ENCODE data around the gene GABRB2. TPM values are rescaled to one million over a fixed set of nuclear protein-coding genes. Genes with fewer than 3 reads are reported as not detected.
"Not testable (repeated sequence)": the region's sequence is repeated elsewhere in the genome, so short reads cannot be mapped to it uniquely, and the experiment has no call there.

GABRB2 gene
- total and polyA plus RNA-seq, 2 donors: 0.09 to 0.85 TPM

GRCh38 chr5:161306351-161306995, 240.1 kb downstream of the GABRB2 start:
- 89% methylated on average over 4 of the region's 4 CpGs for WGBS
- no peaks in the 10 kb centered on the region for H3K36me3 ChIP-seq (ENCODE audit: control insufficient read depth in 2 of 2, insufficient read depth in 2 of 2, low read length in 1 of 2)
- H3K4me3 ChIP-seq (ENCODE audit: low read length in 2 of 2): no peak overlapping the region
- H3K9me3 ChIP-seq (ENCODE audit: control insufficient read depth in 2 of 2, insufficient read depth in 1 of 2, low read length in 1 of 2): no peaks in the 10 kb centered on the region
- no peaks in the 10 kb centered on the region for H3K27me3 ChIP-seq (ENCODE audit: control insufficient read depth in 2 of 2, insufficient read depth in 1 of 2, low read length in 1 of 2)
- no peak overlapping the region for H3K27ac ChIP-seq (ENCODE audit: low read depth in 1 of 2, low read length in 1 of 2)
- DNase-seq (ENCODE audit: low read depth in 6 of 9, low spot score in 9 of 9): no peak
- H3K4me1 ChIP-seq (ENCODE audit: control insufficient read depth in 2 of 2, insufficient read depth in 2 of 2, low read length in 2 of 2): no peaks in the 10 kb centered on the region

- Histone ChIP-seq H3K4me1 (ENCODE audit: control insufficient read depth in 2 of 2, insufficient read depth in 2 of 2, low read length in 2 of 2) (no peaks in the 10 kb centered on the region), H3K4me3 (ENCODE audit: low read length in 2 of 2) (no peak overlapping the region), H3K36me3 (ENCODE audit: control insufficient read depth in 2 of 2, insufficient read depth in 2 of 2, low read length in 1 of 2) (no peaks in the 10 kb centered on the region), H3K27me3 (ENCODE audit: control insufficient read depth in 2 of 2, insufficient read depth in 1 of 2, low read length in 1 of 2) (no peaks in the 10 kb centered on the region), H3K9me3 (ENCODE audit: control insufficient read depth in 2 of 2, insufficient read depth in 1 of 2, low read length in 1 of 2) (no peaks in the 10 kb centered on the region), H3K27ac (ENCODE audit: low read depth in 1 of 2, low read length in 1 of 2) (no peak overlapping the region)
- DNase-seq (ENCODE audit: low read depth in 6 of 9, low spot score in 9 of 9): no peak
Observed at GRCh38 chr5:161305601-161306000, 240.9 kb downstream of the GABRB2 start.

- DNase-seq (ENCODE audit: low read depth in 6 of 9, low spot score in 9 of 9): no peak
- 93% methylated on average over 1 of the region's 1 CpG for WGBS
- Histone ChIP-seq H3K4me1 (ENCODE audit: control insufficient read depth in 2 of 2, insufficient read depth in 2 of 2, low read length in 2 of 2) (no peaks in the 10 kb centered on the region), H3K27ac (ENCODE audit: low read depth in 1 of 2, low read length in 1 of 2) (no peak overlapping the region), H3K4me3 (ENCODE audit: low read length in 2 of 2) (no peak overlapping the region), H3K9me3 (ENCODE audit: control insufficient read depth in 2 of 2, insufficient read depth in 1 of 2, low read length in 1 of 2) (no peaks in the 10 kb centered on the region), H3K36me3 (ENCODE audit: control insufficient read depth in 2 of 2, insufficient read depth in 2 of 2, low read length in 1 of 2) (no peaks in the 10 kb centered on the region), H3K27me3 (ENCODE audit: control insufficient read depth in 2 of 2, insufficient read depth in 1 of 2, low read length in 1 of 2) (no peaks in the 10 kb centered on the region)
Observed at GRCh38 chr5:161302559-161302958, 244.0 kb downstream of the GABRB2 start.

GRCh38 chr5:161301586-161301985, 244.9 kb downstream of the GABRB2 start:
- Histone ChIP-seq H3K36me3 (ENCODE audit: control insufficient read depth in 2 of 2, insufficient read depth in 2 of 2, low read length in 1 of 2) (no peaks in the 10 kb centered on the region), H3K9me3 (ENCODE audit: control insufficient read depth in 2 of 2, insufficient read depth in 1 of 2, low read length in 1 of 2) (no peaks in the 10 kb centered on the region), H3K4me3 (ENCODE audit: low read length in 2 of 2) (no peak overlapping the region), H3K4me1 (ENCODE audit: control insufficient read depth in 2 of 2, insufficient read depth in 2 of 2, low read length in 2 of 2) (no peaks in the 10 kb centered on the region), H3K27ac (ENCODE audit: low read depth in 1 of 2, low read length in 1 of 2) (no peak overlapping the region), H3K27me3 (ENCODE audit: control insufficient read depth in 2 of 2, insufficient read depth in 1 of 2, low read length in 1 of 2) (no peaks in the 10 kb centered on the region)
- no peak for DNase-seq (ENCODE audit: low read depth in 6 of 9, low spot score in 9 of 9)
- 94% methylated on average over 2 of the region's 2 CpGs for whole genome bisulfite sequencing

- WGBS: 84% methylated on average over 3 of the region's 3 CpGs
- H3K27me3 ChIP-seq (ENCODE audit: control insufficient read depth in 2 of 2, insufficient read depth in 1 of 2, low read length in 1 of 2): no peaks in the 10 kb centered on the region
Observed at GRCh38 chr5:161299053-161299452, 247.5 kb downstream of the GABRB2 start.

GRCh38 chr5:161297388-161297787, 249.1 kb downstream of the GABRB2 start:
- H3K4me3 ChIP-seq (ENCODE audit: low read length in 2 of 2); H3K27ac ChIP-seq (ENCODE audit: low read depth in 1 of 2, low read length in 1 of 2); H3K4me1 ChIP-seq (ENCODE audit: control insufficient read depth in 2 of 2, insufficient read depth in 2 of 2, low read length in 2 of 2); H3K27me3 ChIP-seq (ENCODE audit: control insufficient read depth in 2 of 2, insufficient read depth in 1 of 2, low read length in 1 of 2); H3K36me3 ChIP-seq (ENCODE audit: control insufficient read depth in 2 of 2, insufficient read depth in 2 of 2, low read length in 1 of 2); DNase-seq (ENCODE audit: low read depth in 6 of 9, low spot score in 9 of 9); H3K9me3 ChIP-seq (ENCODE audit: control insufficient read depth in 2 of 2, insufficient read depth in 1 of 2, low read length in 1 of 2): not testable (repeated sequence)
- 88% methylated on average over 2 of the region's 2 CpGs for WGBS

More at GRCh38 chr5:161299053-161299452, 247.5 kb downstream of the GABRB2 start:
- H3K27ac ChIP-seq (ENCODE audit: low read depth in 1 of 2, low read length in 1 of 2): no peak overlapping the region
- no peaks in the 10 kb centered on the region for H3K36me3 ChIP-seq (ENCODE audit: control insufficient read depth in 2 of 2, insufficient read depth in 2 of 2, low read length in 1 of 2)
- DNase-seq (ENCODE audit: low read depth in 6 of 9, low spot score in 9 of 9): no peak
- no peaks in the 10 kb centered on the region for H3K4me1 ChIP-seq (ENCODE audit: control insufficient read depth in 2 of 2, insufficient read depth in 2 of 2, low read length in 2 of 2)
- no peaks in the 10 kb centered on the region for H3K9me3 ChIP-seq (ENCODE audit: control insufficient read depth in 2 of 2, insufficient read depth in 1 of 2, low read length in 1 of 2)
- H3K4me3 ChIP-seq (ENCODE audit: low read length in 2 of 2): no peak overlapping the region

- H3K9me3 ChIP-seq (ENCODE audit: control insufficient read depth in 2 of 2, insufficient read depth in 1 of 2, low read length in 1 of 2): no peaks in the 10 kb centered on the region
- H3K27ac ChIP-seq (ENCODE audit: low read depth in 1 of 2, low read length in 1 of 2): no peak overlapping the region
- H3K27me3 ChIP-seq (ENCODE audit: control insufficient read depth in 2 of 2, insufficient read depth in 1 of 2, low read length in 1 of 2): no peaks in the 10 kb centered on the region
- H3K36me3 ChIP-seq (ENCODE audit: control insufficient read depth in 2 of 2, insufficient read depth in 2 of 2, low read length in 1 of 2): no peaks in the 10 kb centered on the region
- no peak for DNase-seq (ENCODE audit: low read depth in 6 of 9, low spot score in 9 of 9)
- H3K4me1 ChIP-seq (ENCODE audit: control insufficient read depth in 2 of 2, insufficient read depth in 2 of 2, low read length in 2 of 2): no peaks in the 10 kb centered on the region
- H3K4me3 ChIP-seq (ENCODE audit: low read length in 2 of 2): no peak overlapping the region
Observed at GRCh38 chr5:161295721-161296250, 250.7 kb downstream of the GABRB2 start.

- Histone ChIP-seq H3K4me3 (ENCODE audit: low read length in 2 of 2) (no peak overlapping the region), H3K36me3 (ENCODE audit: control insufficient read depth in 2 of 2, insufficient read depth in 2 of 2, low read length in 1 of 2) (no peaks in the 10 kb centered on the region), H3K4me1 (ENCODE audit: control insufficient read depth in 2 of 2, insufficient read depth in 2 of 2, low read length in 2 of 2) (no peaks in the 10 kb centered on the region), H3K27ac (ENCODE audit: low read depth in 1 of 2, low read length in 1 of 2) (no peak overlapping the region), H3K27me3 (ENCODE audit: control insufficient read depth in 2 of 2, insufficient read depth in 1 of 2, low read length in 1 of 2) (no peaks in the 10 kb centered on the region), H3K9me3 (ENCODE audit: control insufficient read depth in 2 of 2, insufficient read depth in 1 of 2, low read length in 1 of 2) (no peaks in the 10 kb centered on the region)
- 87% methylated on average over 3 of the region's 3 CpGs for WGBS
- DNase-seq (ENCODE audit: low read depth in 6 of 9, low spot score in 9 of 9): no peak
Observed at GRCh38 chr5:161288071-161288470, 258.5 kb downstream of the GABRB2 start.

GRCh38 chr5:161287436-161287835, 259.1 kb downstream of the GABRB2 start:
- DNase-seq (ENCODE audit: low read depth in 6 of 9, low spot score in 9 of 9): no peak
- H3K27me3 ChIP-seq (ENCODE audit: control insufficient read depth in 2 of 2, insufficient read depth in 1 of 2, low read length in 1 of 2): no peaks in the 10 kb centered on the region
- H3K4me3 ChIP-seq (ENCODE audit: low read length in 2 of 2): no peak overlapping the region
- no peaks in the 10 kb centered on the region for H3K36me3 ChIP-seq (ENCODE audit: control insufficient read depth in 2 of 2, insufficient read depth in 2 of 2, low read length in 1 of 2)
- H3K9me3 ChIP-seq (ENCODE audit: control insufficient read depth in 2 of 2, insufficient read depth in 1 of 2, low read length in 1 of 2): no peaks in the 10 kb centered on the region
- H3K27ac ChIP-seq (ENCODE audit: low read depth in 1 of 2, low read length in 1 of 2): no peak overlapping the region
- 77% methylated on average over 1 of the region's 1 CpG for WGBS
- no peaks in the 10 kb centered on the region for H3K4me1 ChIP-seq (ENCODE audit: control insufficient read depth in 2 of 2, insufficient read depth in 2 of 2, low read length in 2 of 2)

All from thymus (tissue), 11 donors.